ENCODE data around the gene KMT2C.
"Not testable (repeated sequence)": the region's sequence is repeated elsewhere in the genome, so short reads cannot be mapped to it uniquely, and the experiment has no call there.

KMT2C gene

GRCh38 chr7:152363798-152364197 lies 72.0 kb downstream of the KMT2C start:
- H3K4me3 ChIP-seq (ENCODE audit: low read depth, low read length): no peak overlapping the region

- no peak overlapping the region for H3K4me3 ChIP-seq (ENCODE audit: low read depth, low read length)
Observed at GRCh38 chr7:152362128-152362926, 73.5 kb downstream of the KMT2C start.

DNA sequence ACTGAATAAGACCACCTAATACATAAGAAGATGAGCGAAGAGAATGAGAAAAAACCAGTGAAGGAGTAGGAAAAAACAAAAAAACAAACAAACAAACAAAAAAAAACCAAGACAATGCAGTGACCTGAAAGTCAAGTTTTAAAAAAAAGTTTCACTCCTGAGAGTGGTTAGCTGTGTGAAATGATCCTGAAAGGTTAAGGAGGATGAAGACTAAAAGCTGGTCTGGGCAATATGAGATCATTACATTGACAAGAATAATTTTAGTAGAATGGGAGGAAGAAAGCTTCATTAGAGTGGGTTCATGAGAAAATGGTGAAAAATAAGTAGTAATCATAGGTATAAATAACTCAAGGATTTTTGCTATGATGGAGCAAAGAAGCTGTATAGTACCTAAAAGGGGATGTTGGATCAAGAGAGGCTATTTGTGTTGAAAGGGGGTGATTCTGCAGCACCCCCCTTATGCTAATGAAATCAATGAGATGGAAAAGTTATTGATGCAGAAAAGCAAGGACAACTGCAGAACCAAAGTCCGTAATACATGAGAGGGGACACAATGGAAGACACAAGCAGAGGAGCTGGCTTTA lies 80.2 kb downstream of the KMT2C start:
- no peak overlapping the region for H3K4me3 ChIP-seq (ENCODE audit: low read depth, low read length)

GRCh38 chr7:152354061-152354460 lies 81.7 kb downstream of the KMT2C start:
- H3K4me3 ChIP-seq (ENCODE audit: low read depth, low read length): no peak overlapping the region

DNA sequence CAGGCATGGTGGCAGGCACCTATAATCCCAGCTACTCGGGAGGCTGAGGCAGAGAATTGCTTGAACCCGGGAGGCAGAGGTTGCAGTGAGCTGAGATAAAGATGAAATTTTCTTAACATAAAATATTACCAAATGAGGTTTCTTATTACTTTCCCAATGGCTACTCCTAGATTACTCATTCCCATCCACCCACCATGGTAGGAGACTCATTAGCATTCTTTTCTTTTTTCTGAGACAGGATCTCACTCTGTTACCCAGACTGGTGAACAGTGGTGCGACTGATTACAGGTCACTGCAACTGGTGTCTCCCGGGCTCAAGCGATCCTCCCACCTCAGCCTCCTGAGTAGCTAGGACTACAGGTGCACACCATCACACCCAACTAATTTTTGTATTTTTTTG lies 82.5 kb downstream of the KMT2C start:
- H3K4me3 ChIP-seq (ENCODE audit: low read depth, low read length): not testable (repeated sequence)

GRCh38 chr7:152351747-152352146 lies 84.1 kb downstream of the KMT2C start:
- H3K4me3 ChIP-seq (ENCODE audit: low read depth, low read length): not testable (repeated sequence)

DNA sequence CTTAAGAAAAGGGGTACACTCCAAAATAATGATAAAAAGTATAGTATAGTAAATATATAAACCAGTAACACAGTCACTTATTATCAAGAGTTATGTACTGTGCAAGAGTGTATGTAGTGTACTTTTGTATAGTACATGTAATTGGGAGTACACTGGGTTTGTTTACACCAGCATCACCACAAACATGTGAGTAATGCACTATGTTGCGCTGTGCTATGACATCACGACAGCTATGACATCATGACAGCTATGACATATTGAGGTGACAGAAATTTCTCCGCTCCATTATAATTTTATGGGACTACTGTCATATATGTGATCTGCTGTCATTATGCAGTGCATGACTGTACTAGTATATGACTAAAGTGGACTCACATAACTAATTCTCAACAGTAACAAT lies 84.6 kb downstream of the KMT2C start:
- no peak overlapping the region for H3K4me3 ChIP-seq (ENCODE audit: low read depth, low read length)

DNA sequence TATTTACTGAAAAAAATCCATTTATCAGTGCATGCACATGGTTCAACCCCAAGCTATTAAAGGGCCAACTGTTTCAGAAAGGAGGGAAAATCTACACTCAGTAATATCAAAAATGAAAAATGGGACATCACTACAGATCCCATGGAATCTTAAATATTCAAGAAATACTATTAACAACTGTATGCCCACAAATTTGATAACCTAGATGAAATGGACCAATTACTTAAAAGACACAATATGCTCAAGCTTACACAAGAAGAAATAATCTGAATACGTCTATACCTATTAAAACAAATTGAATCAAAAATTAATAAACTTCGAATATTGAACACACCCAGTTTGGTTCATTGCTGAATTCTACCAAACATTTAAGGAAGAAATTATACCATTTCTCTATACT lies 87.9 kb downstream of the KMT2C start:
- H3K4me3 ChIP-seq (ENCODE audit: low read depth, low read length): no peak overlapping the region

DNA sequence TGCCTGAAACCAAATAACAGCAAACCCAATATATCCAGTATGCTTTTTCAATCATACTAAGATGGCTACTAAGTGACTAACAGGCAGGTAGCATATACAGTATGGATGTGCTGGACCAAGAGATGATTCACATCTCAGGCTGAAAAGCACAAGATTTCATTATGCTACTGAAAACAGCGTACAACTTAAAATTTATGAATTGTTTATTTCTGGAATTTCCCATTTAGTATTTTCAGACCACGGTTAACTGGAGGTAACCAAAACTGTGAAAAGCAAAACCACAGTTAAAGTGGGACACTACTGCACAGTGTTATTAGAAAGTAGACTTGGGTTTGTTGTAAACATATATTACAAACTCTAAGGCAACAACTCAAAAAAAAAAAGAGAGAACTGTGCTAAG lies 91.5 kb downstream of the KMT2C start:
- no peak overlapping the region for H3K4me3 ChIP-seq (ENCODE audit: low read depth, low read length)

DNA sequence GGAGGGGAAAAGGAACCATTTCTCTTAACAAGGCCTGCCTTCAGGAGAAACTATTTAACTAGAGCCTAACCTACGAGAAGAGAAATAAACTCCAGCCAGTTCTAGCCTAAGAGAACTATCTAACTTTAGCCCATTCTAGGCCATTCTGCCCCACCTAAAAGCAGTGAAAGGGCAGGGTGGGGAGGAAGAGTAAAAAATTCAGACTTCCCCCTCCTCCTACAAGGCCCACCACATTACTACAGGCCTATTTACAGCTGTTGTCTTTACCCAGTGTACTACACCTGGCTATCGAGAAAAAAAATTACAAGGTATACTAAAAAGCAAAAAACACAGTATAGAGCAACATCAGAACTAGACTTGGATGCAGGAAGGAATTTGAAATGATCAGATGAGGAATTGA lies 93.0 kb downstream of the KMT2C start:
- no peak overlapping the region for H3K4me3 ChIP-seq (ENCODE audit: low read depth, low read length)

DNA sequence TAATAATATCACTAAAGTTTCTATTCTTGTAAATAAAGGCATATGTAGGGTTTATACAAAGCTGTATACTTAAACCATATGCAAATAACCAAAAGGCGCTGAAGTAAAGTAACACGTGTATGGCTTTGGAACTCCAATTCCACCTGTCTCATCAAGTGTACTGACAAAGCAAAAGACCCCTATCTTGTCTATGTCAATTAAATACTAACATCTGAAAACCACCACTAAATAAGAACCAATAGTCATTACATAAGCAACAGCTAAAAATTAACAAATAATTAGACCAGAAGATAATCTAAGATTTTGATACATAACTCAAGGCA lies 93.9 kb downstream of the KMT2C start:
- H3K4me3 ChIP-seq (ENCODE audit: low read depth, low read length): no peak overlapping the region

DNA sequence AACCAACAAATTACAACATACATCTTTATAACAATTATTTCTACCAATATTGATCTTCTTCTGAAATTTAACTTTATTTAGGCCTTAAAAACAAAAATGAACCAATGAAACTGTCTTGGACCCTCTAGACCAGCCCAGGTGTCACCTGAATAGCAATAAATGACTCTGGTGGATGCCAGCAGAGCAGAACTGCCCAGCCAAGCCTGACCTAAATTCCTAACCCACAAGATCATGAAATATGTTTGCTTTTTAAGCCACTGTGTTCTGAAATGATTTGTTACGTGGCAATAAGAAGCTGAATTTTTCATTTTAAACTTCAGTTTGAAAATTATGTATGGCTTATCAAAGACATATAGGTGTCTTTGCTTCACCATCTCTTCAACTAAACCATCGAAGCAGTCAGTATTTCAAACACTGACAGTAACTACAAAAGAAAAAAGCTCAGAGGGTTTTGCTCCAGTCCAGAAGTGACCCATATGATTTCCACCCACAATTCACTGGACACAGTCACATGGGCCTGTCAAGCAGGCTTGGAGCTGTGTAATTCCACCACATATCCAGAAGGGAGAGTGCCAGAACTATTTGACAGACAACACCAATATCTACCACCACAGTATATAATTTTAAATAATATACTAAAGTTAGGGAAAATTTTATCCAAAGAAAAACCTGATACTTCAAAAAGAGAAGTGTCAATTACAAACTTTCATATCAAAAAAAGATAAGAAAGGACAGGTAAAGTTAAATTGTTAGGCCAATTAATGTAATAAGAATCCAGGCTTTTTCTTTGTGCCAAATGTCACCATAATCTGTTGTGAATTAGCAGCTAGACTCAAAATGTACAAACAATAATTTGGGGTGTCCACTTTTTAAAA lies 94.5 kb downstream of the KMT2C start:
- H3K4me3 ChIP-seq (ENCODE audit: low read depth, low read length): no peak overlapping the region

DNA sequence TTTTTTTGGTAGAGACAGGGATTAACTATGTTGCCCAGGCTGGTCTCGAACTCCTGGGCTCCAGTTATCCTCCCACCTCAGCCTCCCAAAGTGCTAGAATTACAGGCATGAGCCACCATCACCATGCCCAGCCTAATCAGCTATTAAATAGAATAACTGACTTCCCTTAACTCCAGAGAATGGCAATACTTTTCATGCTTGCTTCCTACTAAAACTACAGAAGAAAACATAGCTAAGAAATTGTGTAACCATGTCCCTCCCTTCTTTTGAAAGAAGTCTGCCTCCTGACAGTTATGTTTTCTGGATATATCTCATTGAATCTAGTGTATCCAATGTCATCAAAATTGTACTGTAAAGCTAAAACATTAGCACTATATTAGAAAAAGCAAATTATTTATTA lies 95.6 kb downstream of the KMT2C start:
- H3K4me3 ChIP-seq (ENCODE audit: low read depth, low read length): no peak overlapping the region

DNA sequence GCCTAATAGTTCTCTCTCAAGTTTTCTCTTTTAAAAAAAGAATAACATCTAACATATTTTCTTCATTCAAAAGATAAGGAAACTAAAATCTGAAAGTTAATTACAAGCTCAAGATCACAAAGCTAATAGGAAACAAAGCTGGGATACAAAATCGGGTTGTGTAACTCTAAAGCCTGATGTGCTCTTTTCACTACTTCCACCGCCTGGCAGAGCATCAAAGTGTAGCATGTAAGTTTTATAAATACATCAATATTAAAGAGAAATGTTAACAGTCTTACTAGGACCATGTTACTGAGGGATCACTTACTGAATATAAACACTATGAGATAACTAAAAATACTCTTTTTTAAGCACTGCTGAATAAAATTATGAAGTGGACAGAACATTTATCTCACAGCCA lies 97.2 kb downstream of the KMT2C start:
- H3K4me3 ChIP-seq (ENCODE audit: low read depth, low read length): no peak overlapping the region

DNA sequence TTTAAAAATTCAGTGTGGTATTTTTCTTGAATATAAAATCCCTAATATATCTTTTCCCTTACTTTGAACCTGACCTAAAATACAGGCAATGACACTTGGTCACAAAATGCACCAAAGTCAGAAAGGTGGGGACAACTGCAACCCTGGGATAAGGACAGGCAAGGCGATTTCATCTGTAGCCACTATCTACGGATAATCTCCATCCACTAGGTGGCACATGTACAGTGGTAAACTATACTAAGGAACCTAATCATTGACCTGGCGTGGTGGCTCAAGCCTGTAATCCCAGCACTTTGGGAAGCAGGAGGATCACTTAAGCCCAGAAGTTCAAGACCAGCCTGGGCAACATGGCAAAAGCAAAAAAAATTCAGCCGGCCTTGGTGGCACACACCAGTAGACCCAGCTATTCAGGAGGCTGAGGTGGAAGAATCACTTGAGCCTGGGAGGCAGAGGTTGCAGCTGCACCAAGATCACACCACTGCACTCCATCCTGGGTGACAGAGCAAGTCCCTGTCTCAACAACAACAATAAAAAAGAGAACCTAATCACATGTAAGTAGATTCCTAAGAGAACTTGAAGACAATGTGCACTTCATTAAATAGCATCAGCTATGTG lies 98.9 kb downstream of the KMT2C start:
- H3K4me3 ChIP-seq (ENCODE audit: low read depth, low read length): no peak overlapping the region

DNA sequence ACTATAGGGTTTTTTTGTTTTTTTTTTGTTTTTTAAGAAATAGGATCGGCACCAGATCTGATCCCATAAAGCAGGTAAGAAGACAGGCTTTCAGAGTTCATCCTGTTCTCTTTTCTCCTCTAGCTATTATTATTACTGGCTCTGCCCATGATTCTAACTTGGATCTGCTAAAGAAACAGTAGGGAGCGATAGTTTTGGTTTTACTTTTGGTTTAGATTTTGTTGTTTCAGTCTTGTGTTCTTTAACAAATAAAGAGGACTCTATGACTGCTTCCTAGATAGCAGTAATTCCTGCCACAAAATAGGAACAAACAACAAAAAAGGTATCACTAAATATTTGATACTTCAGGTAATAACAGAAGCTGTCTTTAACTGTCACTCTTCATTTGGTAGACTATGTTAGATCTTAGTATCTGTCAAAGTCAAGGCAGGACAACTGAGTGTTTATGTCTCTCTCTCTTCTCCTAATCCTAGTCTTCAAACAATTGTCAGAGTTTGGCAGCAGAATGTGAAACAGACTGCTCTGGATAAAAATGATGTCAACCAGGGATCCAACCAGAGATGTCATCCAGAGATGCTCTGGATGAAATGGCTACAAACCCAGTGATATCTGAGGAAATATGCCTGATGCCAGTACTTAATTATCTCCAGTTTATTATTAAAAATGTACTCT lies 99.8 kb downstream of the KMT2C start:
- no peak overlapping the region for H3K4me3 ChIP-seq (ENCODE audit: low read depth, low read length)

- no peak overlapping the region for H3K4me3 ChIP-seq (ENCODE audit: low read depth, low read length)
Observed at GRCh38 chr7:152333134-152333533, 102.7 kb downstream of the KMT2C start.

DNA sequence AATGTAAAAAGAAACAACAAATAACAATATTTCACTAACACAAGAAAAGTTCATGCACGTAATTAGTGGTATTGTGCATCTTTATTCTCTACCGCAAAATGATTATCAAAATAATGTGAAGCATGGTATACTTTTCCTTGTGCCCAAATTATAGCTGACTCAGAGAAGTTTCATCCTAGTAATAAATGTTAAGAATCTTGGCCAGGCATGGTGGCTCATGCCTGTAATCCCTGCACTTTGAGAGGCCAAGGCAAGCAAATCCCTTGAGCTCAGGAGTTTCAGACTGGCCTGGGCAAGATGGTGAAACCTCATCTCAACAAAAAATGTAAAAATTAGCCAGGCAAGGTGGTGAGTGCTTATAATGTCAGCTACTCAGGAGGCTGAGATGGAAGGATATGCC lies 105.0 kb downstream of the KMT2C start:
- H3K4me3 ChIP-seq (ENCODE audit: low read depth, low read length): no peak overlapping the region

GRCh38 chr7:152329469-152329868 lies 106.3 kb downstream of the KMT2C start:
- H3K4me3 ChIP-seq (ENCODE audit: low read depth, low read length): no peak overlapping the region

DNA sequence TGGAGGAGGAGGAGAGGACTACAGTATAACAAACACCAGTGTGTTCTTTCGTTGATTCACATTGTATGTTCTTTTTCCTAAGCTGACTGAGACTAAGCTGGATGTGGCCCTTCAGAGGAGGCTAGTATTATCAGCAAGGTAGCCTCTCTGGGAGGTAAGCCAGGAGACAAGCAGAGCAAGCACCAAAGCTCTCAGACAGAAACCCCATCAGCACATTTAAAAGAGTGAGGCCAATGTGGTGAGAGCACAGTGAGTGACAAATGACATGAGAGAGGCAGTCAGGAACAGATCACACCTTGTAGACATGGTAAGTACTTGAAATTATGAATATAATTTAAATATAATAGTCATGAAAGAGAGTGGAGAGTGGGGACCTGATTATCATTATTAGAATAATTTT lies 107.6 kb downstream of the KMT2C start:
- no peak overlapping the region for H3K4me3 ChIP-seq (ENCODE audit: low read depth, low read length)

DNA sequence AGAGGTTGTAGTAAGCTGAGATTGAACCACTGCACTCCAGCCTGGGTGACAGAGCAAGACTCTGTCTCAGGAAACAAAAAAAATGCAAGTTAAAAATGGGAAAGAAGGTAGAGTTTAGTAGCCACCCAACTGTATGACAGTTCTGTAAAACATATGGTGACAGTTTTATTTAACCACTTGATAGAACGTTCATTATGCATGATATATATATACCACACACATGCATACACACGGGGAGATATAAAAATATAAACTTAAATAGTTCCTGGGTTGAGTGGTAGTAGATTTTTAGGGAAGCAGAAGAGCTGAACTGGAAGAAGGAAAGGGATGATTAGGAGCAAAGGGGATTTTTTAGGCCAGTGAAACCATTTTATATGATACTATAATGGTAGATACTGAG lies 120.0 kb downstream of the KMT2C start:
- H3K4me3 ChIP-seq (ENCODE audit: low read depth, low read length): no peak overlapping the region

All from iPS-11a (cell line).